NCI-H460 (cell line): ENCODE results near the gene VCP. TPM values are rescaled to one million over a fixed set of nuclear protein-coding genes. Genes with fewer than 3 reads are reported as not detected.
"Not testable (repeated sequence)": the region's sequence is repeated elsewhere in the genome, so short reads cannot be mapped to it uniquely, and the experiment has no call there.

Experiments used
- DNase-seq: peaks from one replicate; pipeline ENCODE4 v3.0.0-alpha.2; 2016; ENCODE audit warnings: low read depth; ENCODE audit errors: extremely low read depth
- small RNA-seq, 2 experiments: library from RNA; depleted of rRNA; stranded (forward); fragments of <200 nt; gene quantifications; one replicate each; pipeline ENCODE3, GENCODE V24; 2014
- total RNA-seq: library from RNA; depleted of rRNA; stranded (reverse); fragments of >200 nt; shearing (Covaris generic); gene quantifications from 2 replicates; pipeline ENCODE4 v1.2.3, GENCODE V29; 2014; rRNA removed

Gene VCP
- total RNA-seq, 1 experiment from 2014 or later = 161 TPM

DNA sequence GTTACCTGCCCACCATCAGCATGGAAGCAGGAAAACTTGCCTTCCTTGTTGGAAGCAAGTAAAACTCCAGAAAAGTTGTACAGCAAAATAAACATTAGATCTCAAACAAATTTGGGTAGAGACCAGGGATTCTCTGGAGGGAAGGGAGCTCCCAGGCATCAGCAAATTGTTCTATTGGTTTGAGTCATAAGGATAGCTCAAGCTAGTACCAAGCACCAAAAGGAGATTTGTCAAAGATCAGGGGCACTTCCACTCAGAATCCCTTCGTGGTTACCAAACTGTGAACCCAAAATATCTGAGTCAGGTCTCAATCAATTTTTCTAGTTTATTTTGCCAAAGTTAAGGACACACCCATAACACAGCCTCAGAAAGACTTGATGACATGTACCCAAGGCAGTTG lies 45.1 kb downstream of the VCP start:
- DNase-seq = no peak

GRCh38 chr9:35026671-35027070 lies 45.8 kb downstream of the VCP start:
- no peak for DNase-seq

- not testable (repeated sequence) for DNase-seq
Measured at GRCh38 chr9:35023443-35023842, 49.0 kb downstream of the VCP start.

- no peak for DNase-seq
Measured at GRCh38 chr9:35014517-35014916, 57.9 kb downstream of the VCP start.

DNA sequence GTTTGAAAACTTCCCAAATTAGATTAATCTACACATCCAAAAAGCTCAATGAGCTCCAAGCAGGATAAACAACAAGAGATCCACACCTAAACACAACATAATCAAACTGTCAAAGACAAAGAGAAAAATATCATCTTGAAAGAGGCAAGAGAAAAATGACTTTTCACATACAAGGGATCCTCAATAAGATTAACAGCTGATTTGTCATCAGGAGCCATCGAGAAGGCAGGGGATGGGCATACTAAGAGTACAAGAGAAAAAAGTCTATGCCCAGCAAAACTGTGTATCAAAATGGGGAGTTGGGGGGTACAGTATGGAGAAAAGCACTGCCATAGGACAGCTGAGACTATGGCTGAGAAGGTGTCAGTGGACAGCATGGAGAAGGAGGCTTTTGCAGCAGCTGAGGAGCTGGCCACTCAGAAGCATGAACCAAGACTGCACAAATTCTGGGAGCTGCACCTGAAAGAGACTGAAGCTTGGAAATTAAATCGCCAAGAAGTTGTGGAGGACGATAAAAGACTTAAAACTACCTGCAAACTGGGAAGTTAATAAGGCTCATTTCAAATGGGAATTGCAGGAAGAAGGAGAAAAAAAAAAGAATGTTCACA lies 62.0 kb downstream of the VCP start:
- DNase-seq = no peak

Small RNA genes within 50 kb of the gene (small RNA-seq; reads per million reads assigned to genes)
- gene RN7SL338P = 0 reads per million in 2 experiments

Other genes starting within 250 kb of the VCP start
- not detected in 2 replicates for gene PHF24, start 114.3 kb downstream of the VCP start, total RNA-seq
- 0.17 and 0.27 TPM in 2 replicates for gene DNAJB5, start 82.9 kb downstream of the VCP start, total RNA-seq
- gene FANCG, start 7.3 kb upstream of the VCP start, total RNA-seq = 22.6 and 25.5 TPM in 2 replicates
- 32.2 and 33.9 TPM in 2 replicates for gene PIGO, start 24.0 kb upstream of the VCP start, total RNA-seq
- 205 and 206 TPM in 2 replicates for gene STOML2, start 30.5 kb upstream of the VCP start, total RNA-seq
- gene ATOSB, start 43.2 kb upstream of the VCP start, total RNA-seq = 9.6 and 10.6 TPM in 2 replicates
- gene UNC13B, start 89.4 kb upstream of the VCP start, total RNA-seq = 7.2 and 7.7 TPM in 2 replicates